GM15510 (cell line): ENCODE data around the gene MAP3K10.

ENCODE experiments used
- POLR2A ChIP-seq: IDR thresholded peaks from 3 replicates; pipeline ENCODE4 v1.6.1; 2011; ENCODE audit warnings: borderline replicate concordance; ENCODE audit not compliant: insufficient read length; ENCODE audit errors: extremely low read depth

The MAP3K10 gene

DNA sequence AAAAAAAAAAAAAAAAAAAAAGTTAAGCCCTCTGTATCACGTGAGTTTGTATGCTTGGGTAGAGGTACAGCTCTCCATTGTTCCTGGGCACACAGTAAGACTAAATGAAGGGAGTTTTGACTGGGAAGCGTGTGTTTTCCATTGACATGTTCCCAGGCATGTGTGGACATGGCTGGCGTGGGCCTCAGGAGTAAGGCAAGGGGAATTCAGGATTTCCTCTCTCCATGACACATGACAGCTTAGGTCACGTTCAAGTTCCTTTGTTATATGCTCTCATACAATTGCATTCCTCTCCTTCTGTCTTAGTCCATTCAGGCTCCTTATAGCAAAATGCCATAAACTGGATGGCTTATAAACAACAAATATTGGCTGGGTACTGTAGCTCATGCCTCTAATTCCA, 17.1 kb upstream of the MAP3K10 start:
- no peak for TF ChIP-seq POLR2A

DNA sequence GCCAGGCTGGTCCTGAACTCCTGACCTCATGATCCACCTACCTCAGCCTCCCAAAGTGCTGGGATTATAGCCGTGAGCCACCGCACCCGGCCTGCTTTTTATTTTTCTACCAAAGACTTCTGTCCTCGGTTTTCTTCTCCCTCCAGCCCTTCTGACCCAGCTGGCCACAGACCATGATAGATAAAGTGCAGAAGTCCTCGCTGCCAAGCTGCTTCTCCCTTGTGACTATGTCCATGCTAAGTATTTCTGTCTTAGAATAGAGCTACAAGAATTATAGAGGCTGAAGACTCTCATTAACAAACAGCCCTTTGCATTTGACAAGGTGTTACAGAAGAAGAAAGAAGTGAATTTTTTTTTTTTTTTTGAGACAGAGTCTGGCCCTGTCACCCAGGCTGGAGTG, 15.4 kb upstream of the MAP3K10 start:
- no peak for TF ChIP-seq POLR2A

DNA sequence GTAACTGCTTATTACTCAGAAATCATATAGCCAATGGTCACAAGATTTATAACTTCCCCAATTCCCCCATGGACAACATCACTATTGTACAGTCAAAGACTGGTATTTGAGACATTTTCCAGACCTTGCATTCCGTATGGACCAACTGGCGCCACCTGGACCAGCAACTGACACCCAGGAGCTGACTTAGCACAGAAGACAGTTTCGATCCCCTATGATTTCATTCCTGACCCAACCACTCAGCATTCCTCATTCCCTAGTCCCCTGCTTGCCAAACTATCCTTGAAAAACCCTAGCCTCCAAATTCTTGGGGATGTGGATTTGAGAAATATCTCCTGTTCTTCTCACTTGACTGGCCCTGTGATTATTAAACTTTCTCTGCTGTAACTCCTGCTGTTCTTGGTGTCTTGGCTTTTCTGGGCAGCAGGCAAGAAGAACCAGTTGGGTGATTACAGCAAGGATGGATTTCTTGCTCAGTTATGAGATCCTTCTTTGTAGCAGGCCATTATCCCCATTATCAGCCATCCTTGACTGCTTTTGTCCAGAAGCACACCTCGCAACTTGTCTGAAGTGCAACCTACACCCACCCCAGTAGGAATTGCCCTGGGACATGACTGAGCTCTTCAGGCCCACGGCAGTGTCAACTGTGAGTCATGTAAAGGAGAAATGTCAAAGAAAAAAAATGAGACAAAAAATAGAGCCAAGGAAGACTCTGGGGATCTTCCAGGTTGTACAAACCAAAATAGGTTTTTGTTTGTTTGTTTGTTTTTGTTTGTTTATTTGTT, 13.7 kb upstream of the MAP3K10 start:
- TF ChIP-seq POLR2A, result no peak

GRCh38 chr19:40178756-40179155, 12.5 kb upstream of the MAP3K10 start:
- no peak for TF ChIP-seq POLR2A

GRCh38 chr19:40184273-40184672, 7.0 kb upstream of the MAP3K10 start:
- no peak for TF ChIP-seq POLR2A

GRCh38 chr19:40191836-40192646, 815 bp downstream of the MAP3K10 start:
- TF ChIP-seq POLR2A, result no peak

DNA sequence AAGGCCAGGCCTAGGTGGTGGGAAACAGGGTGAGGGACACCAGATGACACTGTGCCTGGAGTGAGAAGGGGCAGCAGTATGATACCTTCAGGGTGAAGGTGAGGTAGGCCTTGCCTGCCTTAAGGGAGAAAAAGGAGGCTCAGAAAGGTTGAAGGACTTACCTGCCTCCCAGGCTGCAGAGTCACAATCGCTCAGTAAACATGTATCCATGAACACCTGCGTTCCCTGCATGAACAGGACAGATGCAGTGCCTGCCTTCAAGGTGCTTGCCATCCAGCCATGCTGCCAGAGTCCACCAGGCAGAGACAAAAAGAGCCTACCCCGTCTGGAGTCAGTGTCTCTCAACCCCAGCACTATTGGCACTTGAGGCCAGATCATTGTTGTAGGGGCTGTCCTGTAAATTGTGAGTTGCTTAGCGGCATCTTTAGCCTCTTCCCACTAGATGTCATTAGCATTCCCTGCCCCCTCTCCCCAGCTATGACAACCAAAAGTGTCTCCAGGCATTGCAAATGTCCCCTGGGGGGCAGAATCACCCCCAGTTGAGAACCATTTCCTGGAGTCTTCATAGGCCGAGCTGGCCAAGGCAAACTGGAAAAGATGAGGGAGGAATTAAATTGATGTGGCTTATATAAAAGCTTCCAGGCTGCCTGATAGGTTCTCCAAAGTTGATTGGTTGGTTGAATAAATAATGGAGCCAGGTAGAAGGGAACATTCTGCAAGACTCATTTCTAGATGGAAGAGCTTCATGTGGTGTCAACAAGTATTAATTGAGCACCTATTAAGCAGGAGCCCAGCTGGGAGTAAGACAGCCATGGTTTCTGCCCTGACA, 1.7 kb downstream of the MAP3K10 start:
- no peak for TF ChIP-seq POLR2A

DNA sequence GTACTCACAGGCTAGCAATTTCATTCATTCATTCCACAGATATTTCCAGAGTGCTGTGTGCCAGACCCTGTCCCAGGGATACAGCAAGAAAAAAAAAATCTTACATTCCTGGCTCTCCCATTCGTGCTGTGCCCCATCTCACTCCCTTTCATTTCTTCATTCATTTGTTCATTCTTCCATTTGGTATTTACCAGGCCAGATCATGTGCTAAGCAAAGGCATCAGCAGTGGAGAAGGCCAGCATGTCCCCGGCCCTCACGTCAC, 2.3 kb downstream of the MAP3K10 start:
- TF ChIP-seq POLR2A, result no peak

DNA sequence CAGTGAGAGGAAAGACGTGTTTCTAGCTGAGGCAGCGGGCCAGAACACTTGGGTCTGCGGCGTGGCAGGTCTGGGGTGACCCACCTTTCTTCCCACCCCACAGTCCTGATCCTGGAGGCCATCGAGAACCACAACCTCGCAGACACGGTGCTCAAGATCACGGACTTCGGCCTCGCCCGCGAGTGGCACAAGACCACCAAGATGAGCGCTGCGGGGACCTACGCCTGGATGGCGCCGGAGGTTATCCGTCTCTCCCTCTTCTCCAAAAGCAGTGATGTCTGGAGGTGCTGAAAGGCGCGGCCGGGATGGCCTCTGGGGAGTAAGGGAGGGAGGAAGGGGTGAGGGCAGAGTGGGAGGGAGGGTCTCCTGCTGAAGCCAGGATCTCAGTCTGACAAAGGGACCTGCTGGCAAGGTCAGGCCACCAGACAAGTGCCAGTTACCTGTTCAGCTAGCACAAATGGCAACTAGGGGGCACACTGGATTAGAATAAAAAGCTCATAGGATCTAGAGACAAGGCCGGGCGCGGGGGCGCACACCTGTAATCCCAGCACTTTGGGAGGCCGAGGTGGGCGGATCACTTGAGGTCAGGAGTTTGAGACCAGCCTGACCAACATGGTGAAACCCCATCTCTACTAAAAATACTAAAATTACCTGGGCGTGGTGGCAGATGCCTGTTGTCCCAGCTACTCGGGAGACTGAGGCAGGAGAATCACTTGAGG, 7.2 kb downstream of the MAP3K10 start:
- no peak for TF ChIP-seq POLR2A

GRCh38 chr19:40200341-40201099, 9.3 kb downstream of the MAP3K10 start:
- no peak for TF ChIP-seq POLR2A

GRCh38 chr19:40204381-40204780, 13.2 kb downstream of the MAP3K10 start:
- TF ChIP-seq POLR2A, result no peak

DNA sequence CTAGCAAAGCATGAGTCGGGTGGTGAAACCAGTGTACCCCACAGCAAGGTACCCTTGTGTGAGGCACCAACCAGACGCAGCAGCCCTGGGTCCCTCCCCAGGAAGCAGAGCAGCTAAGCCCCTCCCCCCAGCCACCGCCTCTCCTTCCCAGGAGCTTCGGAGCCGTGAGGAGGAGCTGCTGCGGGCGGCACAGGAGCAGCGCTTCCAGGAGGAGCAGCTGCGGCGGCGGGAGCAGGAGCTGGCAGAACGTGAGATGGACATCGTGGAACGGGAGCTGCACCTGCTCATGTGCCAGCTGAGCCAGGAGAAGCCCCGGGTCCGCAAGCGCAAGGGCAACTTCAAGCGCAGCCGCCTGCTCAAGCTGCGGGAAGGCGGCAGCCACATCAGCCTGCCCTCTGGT, 14.5 kb downstream of the MAP3K10 start:
- TF ChIP-seq POLR2A, result no peak

DNA sequence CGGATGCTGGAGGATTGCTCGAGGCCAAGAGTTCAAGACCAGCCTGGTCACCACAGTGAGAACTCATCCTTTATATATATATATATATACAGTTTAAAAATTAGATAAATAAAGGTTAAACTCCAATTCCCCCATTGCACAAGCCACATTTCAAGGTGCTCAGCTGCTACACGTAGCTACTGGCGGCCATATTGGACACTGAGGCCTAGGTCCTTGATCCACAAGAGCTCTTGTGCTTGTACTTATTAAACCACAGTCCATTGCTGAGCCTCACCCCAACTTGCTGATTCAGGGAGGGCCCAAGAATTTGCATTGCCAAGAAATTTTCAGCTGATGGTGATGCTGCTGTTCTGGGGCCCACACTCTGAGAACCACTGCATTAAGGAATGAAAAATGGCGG, 17.4 kb downstream of the MAP3K10 start:
- no peak for TF ChIP-seq POLR2A

GRCh38 chr19:40210889-40211288, 19.7 kb downstream of the MAP3K10 start:
- TF ChIP-seq POLR2A, result no peak

DNA sequence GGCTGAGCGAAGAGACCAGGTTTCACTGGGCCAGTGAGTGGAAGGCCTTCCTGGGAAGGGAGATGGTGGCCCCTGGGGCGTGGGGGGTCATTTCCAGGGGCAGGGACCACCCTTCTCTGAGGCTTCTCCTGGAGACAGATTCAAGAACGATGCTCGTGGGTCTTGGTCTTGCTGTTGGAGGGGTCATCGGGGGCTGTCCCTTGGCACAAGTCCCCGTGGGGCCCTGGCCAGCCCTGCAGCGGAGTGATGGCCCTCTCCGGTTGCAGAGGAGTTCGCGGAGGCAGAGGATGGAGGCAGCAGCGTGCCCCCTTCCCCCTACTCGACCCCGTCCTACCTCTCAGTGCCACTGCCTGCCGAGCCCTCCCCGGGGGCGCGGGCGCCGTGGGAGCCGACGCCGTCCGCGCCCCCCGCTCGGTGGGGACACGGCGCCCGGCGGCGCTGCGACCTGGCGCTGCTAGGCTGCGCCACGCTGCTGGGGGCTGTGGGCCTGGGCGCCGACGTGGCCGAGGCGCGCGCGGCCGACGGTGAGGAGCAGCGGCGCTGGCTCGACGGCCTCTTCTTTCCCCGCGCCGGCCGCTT, 22.1 kb downstream of the MAP3K10 start:
- no peak for TF ChIP-seq POLR2A
